ENCODE results near the gene AAK1.
"Not testable (repeated sequence)": the region's sequence is repeated elsewhere in the genome, so short reads cannot be mapped to it uniquely, and the experiment has no call there.

Gene AAK1

DNA sequence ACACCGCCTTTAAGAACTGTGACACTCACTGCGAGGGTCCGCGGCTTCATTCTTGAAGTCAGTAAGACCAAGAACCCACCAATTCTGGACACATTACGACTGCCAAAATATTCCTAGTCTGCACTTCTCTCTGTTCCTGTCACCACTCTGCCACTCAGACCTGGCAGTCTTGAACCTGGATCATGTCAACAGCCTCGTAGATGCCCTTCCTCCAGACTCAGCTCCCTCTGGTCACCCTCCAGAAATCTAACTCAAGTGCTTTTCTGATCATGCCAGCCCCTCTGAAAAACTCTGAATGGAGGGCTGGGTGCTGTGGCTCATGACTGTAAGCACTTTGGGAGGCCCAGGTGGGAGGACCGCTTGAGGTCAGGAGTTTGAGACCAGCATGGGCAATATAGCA, 20.3 kb downstream of the AAK1 start:
- no peak for DNase-seq

DNA sequence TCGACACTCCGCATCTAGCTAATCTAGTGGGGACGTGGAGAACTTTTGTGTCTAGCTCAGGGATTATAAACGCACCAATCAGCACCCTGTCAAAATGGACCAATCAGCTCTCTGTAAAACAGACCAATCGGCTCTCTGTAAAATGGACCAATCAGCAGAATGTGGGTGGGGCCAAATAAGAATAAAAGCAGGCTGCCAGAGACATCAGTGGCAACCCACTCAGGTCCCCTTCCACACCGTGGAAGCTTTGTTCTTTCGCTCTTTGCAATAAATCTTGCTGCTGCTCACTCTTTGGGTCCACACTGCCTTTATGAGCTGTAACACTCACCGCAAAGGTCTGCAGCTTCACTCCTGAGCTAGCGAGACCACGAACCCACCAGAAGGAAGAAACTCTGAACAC, 20.7 kb downstream of the AAK1 start:
- not testable (repeated sequence) for DNase-seq

DNA sequence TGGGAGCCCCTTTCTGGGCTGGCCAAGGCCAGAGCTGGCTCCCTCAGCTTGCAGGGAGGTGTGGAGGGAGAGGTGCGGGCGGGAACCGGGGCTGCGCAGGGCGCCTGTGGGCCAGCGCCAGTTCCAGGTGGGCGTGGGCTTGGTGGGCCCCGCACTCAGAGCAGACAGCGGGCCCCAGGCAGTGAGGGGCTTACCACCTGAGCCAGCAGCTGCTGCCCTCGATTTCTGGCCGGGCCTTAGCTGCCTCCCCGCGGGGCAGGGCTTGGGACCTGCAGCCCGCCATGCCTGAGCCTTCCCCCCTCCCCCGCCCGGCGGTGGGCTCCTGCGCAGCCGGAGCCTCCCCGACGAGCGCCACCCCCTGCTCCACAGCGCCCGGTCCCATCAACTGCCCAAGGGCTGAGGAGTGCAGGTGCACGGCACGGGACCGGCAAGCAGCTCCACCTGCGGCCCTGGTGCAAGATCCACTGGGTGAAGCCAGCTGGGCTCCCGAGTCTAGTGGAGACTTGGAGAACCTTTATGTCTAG, 21.5 kb downstream of the AAK1 start:
- DNase-seq, result not testable (repeated sequence)

DNA sequence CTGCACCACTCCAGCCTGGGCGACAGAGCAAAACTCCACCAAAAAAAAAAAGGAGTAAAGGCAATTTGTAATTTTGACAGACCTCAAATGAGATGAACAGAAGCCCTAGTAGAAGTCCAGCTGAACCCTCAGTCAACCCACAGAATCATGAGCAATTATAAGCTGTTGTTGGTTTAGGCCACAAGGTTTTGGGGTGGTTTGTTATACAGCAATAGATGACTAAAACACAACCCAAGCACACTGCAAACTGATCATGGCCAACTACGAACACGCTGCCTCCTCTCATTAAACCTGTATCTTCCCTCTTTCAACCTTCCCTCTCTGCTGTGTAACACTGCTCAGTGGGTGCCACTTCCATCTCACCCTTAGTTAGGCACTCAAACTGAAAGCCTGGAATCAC, 22.1 kb downstream of the AAK1 start:
- DNase-seq, result no peak

DNA sequence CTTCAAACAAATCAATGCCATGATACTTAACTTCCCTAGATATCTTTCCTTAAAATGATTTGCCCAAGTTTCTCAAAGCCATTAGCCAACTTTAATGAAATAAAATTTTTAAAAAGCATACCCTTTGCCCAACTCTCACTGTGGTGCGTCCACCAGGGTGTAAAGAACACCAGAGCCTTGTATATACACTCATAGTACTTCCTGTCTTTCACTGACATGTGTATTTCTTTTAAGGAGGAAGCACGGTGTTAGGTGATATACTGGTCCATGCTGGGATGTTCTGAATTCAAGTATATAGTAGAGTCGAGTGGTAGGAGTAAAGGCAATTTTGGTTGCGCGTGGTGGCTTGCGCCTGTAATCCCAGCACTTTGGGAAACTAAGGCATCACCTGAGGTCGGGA, 22.7 kb downstream of the AAK1 start:
- no peak for DNase-seq

DNA sequence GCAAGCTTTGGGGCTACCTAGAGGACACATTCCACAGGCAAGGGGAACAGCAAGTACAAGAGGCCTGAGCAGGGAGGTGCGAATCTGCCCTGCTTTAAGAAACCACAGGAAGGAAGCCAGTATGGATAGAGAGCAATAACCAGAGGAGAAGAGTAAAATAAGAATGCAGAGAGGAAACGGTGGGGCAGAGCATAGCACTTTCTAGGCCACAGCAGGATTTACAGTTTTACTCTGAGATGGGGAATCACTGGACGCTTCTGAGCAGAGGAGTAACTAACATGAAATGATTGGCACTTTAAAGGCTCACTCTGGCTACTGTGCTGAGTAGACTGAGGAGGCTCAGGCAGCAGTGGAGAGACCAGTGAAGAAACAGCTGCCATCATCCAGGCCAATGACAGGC, 23.8 kb downstream of the AAK1 start:
- no peak for DNase-seq

DNA sequence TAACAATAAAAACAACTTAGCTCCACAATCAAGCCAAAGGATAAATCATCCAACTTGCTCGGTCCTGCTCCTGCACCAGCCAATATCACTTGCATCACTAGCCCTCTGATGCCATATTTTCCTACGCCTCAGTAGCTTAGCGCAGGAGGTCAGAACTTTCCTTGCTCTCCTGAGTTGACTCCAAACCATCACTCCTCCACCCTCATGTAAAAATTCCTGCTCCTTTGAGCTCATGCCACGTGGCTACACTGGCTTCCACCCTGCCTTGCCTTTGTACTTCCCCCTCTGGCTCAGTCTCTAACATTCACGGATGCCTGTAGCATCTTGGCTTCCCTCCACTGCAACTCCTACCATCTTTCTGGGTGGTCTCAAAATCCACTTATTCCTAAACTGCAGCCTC, 25.2 kb downstream of the AAK1 start:
- no peak for DNase-seq

DNA sequence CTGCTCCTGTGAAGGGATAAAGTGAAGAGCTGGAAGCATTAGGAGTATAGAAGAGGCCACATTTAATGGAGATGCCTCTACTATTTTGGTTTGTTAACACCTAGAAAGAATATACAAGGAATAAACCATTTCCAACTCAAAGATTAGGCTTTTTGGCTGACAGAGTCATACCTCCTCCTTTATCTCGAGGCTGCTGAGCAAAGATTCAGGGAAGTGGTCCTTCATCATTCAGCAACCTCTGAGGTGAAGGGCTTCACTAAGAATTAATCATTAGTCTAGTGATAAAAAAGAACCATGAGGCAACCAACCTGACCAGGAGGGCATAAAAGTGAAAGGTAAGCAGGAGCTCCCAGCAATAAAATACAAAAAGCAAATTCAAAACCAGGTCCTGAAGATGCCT, 25.8 kb downstream of the AAK1 start:
- no peak for DNase-seq

DNA sequence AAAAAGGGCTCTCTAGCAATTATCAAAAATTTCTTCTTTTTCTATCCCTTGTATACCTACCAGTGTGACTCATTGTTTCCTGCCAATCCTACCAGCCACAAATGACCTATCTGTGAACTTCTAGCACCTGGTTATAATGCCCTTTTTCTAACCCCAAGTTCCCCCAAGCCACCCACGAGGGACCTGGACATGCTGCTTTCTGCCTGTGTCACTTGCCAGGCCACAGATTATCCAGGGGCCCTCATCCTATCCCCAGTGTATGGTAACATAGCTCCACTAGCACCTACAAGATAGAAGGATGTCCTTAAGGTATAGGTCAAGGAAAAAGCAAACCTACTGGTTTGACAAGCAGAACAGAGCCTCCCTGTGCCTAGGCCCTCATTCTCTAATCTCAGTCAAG, 26.8 kb downstream of the AAK1 start:
- peak; percentile 63 for DNase-seq

DNA sequence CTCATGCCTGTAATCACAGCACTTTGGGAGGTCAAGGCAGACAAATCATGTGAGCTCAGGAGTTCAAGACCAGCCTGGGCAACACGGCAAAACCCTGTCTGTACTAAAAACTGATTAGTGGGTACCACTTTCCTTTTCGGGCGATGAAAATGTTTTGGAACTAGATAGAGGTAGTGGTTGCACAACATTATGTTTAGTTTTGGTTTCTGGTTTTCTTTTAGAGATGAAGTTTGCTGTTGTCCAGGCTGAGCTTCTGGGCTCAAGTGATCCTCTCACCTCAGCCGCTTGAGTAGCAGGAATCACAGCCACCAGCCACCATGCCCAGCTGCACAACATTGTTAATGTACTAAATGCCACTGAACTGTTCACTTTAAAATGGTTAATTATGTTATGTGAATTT, 27.6 kb downstream of the AAK1 start:
- DNase-seq, result no peak

DNA sequence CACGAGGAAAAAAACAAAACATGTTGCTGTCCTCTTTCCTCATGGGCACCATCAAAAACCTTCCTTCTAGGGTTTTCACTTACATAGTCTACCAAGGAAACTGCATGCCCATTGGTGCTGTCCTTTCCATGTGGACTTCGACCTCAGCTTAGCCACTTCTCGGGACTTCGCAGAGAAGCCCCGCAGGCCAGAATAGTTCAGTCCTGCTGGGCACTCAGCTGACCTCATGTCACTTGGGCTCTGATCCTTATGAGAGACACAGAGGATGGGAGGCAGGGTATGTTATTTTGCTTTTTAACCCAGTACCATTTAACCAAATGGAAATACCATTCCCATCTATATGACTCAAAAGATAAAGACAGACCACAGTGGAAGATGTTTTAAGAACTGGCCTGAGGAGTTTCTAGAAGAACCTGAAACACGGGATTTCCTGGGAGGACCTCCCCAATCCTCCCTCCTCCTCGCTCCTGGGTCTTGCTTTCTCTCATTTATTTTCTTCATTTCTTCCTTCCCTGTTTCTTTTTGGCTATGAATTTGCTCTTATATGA, 28.4 kb downstream of the AAK1 start:
- no peak for DNase-seq

DNA sequence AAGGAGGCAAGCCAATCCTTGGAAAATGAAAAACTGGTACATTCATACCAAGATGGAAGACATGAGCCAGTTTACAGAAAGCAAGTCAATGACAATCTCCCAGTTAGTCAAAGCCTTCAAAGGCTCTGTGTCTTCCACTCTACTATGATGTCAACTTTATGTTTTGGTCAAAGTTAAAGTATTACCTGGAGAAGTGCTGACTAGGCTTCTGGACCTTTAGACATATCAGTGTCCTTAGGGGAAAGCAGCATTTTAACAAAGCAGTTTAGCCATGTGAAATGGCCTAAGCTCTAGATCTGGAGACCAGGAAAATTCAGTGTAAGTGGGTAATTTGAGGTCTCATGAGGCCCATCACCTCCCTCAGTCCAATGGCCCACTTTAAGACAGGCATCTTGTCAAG, 30.8 kb downstream of the AAK1 start:
- DNase-seq, result no peak

DNA sequence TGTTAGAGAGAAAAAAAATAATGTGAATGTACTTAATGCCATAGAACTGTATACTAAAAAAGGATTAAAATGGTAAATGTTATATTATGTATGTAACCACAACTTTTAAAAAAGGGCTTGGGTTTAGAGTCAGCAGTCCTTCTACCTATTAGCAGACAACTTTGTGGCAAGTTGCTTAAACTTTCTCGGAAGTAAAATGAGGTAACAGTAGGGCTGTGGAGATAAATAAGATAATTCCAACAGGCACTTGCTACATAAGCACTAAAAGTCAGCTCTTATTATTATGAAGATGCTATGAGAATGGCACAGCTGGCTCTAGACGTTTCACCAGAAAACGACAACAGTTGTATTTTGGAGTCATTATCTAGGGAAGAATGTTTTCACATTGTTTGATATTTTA, 31.3 kb downstream of the AAK1 start:
- DNase-seq, result no peak

DNA sequence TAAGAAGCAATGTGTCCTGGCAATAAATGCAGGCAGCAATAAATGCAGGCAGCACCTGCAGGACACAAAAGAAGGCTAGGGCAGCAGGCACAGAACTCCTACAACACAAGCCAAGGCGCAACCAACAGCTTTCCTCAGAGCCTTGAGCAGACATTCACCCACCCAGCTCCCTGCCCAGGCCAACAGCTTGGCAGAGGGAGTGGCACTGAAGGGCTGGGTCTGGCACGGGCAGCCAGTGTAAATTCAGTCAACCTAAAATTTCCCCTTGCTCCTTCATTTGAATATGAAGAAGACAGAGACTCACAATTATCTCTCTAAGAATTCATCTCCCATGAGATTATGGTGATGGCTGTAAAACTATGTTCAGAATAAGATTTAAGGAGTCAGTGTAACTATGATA, 35.4 kb downstream of the AAK1 start:
- DNase-seq, result no peak

DNA sequence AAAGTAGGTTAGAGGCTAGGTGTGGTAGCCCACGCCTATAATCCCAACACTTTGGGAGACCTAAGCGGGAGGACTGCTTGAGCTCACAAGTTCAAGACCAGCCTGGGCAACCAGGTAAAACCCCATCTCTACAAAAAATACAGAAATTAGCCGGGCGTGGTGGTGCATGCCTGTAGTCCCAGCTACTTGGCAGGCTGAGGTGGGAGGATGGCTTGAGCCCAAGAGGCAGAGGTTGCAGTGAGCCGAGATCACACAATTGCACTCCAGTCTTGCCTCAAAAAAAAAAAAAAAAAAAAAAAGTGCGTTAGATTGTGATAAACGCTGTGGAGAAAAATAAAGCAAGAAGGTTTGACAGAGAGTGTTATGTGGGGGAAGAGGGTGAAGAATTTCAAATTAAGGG, 36.8 kb downstream of the AAK1 start:
- DNase-seq, result not testable (repeated sequence)

DNA sequence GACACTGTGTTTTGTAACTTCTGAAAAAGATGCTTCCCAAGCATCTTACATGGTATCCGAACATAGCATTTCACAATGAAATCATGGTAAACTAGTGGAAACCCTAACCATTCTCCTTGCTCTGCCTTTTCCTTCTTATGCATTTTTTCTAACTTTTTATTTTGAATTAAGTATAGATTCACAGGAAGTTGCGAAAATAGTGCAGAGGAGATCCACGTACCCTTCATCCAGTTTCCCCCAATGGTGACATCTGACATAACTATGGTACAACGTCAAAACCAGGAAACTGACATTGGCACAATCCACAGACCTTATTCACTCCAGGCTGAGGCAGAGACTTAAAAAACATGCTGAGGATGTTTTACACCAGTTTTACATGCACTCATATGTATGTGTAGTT, 38.3 kb downstream of the AAK1 start:
- DNase-seq, result no peak

DNA sequence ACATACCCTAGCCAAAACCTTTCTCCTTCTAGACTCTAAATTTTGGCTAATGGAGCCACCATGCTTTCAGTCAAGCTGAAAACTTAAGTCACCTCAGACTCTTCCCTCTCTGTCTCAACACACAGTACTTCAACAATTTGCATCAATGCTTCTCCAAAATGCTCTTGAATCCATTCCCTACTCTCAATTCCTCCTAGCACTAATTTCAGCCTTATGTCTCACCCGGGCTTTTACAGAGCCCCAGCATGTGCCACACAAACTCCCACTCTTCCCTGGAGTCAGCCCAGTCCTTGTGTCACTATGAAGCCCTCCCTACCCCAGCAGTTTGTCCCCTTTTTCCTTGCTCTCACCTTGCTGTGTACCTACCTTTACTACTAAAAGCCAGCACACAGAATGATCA, 38.7 kb downstream of the AAK1 start:
- no peak for DNase-seq

DNA sequence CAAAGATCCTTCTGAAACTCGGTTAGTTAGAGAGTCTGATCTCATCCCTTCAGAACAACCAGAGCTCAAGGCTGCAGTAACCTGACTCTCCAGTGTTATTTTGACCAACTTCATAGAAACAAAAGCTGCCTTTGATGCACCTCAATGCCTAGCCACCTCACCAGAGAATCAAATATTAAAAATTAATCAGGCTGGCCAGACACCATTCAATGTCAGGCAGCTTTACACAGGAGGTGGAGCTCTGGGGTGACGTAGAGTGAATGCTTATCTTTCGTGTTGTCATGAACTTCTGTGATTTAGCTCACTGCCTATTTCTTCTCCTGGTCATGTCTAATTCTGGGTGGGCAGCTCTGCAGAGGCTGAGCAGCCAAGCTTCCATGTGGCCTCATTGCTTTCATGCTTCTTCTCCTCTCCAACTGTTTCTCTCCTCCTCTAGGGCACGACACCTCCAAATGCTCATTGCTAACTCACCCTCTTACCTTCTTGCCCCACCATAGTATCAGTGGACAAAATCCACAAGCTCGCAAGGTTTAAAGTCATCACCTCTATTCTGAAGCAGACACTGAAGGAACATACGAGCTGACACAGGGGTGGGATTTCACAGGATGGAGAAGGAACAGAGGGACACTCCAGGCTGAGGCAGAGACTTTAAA, 39.4 kb downstream of the AAK1 start:
- DNase-seq, result no peak

DNA sequence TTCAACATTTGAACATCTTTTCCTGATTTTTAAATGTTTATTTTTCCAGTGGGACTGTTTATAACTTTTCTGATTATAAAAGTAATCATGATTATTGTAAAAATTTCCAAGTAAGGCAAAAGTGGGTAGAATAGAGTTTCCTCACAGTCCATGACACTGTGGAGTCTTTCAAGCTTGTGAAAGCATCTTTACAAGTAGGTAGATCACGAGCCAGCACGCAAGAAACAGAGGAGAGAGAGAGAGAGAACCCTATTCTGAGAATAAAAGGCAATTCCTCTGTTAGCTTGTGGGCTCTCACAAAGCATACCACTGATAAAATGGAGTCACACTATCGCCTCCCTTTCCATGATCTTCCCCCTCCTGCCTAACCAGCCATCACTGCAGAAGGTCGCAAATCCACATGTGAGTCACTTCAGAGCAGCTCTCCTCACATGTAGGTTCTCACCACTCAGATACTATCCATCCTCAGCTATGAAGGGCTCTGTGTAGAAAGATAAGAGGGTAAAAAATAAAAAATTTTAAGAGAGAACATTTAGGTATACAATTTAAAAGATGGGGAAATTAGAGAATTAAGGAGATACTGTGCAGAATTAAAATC, 40.3 kb downstream of the AAK1 start:
- DNase-seq, result no peak

DNA sequence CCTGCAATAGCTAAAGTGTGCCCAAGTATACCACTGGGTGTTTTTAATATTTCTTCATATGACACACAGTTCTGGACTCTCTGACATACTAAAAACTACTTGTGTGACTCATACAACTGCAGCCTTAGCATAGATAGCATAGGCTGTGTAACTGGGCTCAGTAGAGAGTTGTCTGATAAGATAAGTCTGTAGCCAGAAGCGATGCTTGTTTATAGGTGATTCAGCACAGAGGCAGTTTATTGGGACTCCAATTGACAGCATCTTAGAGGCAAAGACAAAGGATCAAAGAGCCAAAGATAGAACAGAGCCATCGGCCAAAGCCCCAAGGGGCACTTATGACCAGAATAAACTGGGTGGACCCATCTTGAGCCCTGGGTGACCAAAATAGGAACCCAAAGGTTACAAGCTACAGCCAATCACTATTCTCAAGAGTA, 42.3 kb downstream of the AAK1 start:
- DNase-seq, result no peak

DNA sequence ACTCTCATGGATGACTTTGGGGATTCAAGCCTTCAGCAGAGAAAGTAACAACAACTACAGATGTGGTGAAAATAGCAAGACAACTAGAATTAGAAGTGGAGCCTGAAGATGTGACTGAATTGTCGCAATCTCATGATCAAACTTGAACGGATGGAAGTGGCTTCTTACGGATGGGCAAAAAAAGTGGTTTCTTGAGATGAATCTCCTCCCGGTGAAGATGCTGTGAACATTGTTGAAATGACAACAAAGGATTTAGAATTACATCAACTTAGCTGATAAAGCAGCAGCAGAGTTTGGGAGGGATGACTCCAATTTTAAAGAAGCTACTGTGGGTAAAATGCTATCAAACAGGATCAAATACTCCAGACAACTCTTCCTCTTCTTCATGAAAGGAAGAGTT, 43.1 kb downstream of the AAK1 start:
- DNase-seq, result no peak

DNA sequence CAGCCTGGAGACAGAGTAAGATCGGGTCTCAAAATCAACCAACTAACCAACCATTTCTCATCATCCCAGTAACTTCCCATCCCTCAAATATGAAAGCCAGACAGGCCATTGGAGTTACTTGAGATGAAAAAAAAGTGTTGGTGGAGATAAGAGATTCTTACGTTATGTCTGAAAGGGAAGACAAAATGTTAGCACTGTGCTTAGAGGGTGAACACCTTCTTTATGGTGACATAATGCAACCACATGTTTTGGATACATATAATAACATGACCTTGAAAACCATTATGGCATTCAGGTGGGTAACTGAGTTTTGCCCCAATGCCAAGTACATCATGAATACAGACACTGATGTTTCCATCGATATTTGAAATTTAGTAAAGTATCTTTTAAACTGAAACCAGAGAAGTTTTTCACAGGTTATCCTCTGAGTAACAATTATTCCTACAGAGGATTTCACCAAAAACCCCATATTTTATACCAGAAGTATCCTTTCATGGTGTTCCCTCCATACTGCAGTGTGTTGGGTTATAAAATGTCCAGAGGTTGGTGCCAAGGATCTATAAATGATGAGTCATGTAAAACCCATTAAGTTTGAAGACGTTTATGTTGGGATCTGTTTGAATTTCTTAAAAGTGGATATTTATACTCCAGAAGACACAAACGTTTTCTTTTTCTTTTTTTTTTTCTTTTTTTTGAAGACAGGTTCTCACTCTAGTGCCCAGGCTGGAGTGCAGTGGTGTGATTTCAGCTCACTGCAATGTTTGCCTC, 45.5 kb downstream of the AAK1 start:
- DNase-seq, result no peak

DNA sequence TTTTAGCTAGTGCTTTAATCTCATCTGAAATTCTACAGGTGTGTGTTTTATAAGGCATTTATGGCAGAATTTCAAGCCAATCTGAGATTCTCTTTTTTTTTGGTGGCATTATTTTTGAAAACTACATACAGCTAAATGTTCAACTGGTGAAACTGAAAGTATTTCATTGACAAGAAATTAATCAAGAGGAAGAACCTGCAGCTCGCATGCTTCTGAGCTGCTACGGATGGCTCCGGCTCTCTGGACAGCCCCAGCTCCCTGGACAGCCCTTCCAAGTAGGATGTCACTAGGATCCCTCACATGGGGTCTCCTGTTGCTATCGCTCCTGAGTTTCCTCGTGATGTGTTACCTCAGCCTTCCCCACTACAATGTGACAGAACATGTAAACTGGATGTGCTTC, 46.4 kb downstream of the AAK1 start:
- no peak for DNase-seq

DNA sequence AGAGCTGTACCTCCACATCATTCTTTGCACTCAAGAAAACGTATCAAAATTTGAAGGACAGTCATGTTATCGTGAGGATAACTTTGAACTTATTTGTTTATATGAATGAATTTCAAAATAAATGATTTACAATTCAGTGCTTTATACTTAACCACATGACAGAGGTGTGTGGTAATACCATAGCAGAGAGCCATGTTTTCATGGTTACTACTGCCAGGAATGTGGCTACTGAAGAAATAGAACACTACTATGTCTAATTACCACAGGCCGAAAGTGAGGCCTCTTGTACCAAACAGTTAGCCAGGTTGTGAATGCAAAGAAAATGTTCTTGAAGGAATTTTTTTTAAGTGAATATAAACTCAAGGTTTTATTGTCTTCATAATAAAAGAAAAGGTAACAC, 49.2 kb downstream of the AAK1 start:
- DNase-seq, result no peak

Data from NK-92 treated with Interleukin-12 subunit alpha and Interleukin-12 subunit beta, amount 100 ng/mL, for 24 hours (cell line).